ENCODE measurements around the gene DRC7.
"Not testable (repeated sequence)": the region's sequence is repeated elsewhere in the genome, so short reads cannot be mapped to it uniquely, and the experiment has no call there.

DRC7 gene

DNA sequence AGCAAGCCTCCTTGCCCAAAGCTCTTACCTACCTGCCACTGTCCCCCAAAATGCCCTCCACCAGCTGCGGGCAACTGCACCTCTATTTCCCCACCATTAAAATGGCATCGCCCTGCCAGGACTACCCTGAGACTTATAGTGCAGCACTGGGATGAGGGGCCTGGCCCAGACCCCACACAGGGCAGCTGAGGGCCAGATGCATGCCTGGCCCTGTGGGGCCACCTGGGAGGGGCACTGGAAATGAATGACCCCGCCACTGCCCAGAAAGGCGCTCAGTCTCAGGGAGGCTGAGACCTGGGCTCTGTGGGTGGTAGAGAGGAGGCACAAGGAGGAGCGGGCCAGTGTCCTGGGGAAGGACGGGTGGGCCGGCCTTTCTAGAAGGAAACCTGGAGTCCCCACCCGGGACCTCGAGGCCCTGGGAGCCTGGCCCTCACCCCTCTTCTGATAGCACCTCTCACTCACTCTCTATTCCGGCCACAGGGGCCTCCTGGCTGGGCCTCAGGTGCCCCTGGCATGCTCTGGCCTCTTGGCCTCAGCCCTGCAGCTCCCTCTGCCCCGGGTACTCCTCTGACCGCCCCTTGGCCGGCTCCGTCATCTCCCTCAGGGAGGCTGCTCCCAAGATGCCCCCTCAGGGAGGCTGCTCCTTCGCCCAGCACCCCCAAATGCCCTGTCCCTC is 67.9 kb downstream of the DRC7 start:
- no peak for DNase-seq (ENCODE audit: low read depth, low spot score)

DNA sequence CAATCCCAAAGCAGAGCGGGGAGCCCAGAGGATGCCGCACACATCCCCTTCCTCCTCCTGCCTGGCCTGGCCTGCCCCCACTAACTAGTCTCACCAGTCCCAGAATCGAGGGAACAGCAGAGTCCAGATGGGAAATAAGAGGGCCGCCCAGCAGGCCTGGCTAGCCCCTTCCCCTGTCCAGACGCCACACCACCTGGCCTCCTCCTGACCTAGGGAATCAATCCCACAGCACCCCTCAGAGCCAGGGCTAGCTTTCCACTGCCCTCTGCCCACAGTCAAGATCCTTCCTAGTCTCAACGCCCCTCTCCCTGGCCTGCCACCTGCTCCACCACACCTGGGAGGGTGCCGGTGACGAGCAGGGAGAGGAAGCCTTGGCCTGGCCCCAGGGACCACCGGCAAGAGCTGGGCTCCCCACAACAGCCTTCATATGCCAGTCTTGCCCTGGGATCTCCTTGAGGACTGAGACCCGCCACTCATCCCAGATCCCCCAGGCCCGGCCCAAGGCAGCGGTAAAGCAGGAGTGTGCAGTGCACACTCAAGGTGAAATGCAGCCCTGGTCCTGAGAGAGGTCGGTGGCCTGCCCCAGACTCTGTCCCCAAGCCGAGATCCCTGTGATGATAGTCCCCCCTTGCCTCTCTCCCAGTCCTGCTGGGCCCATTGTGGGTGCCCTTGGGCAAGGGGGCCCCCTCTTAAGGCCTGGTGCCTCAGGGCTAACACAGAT is 68.8 kb downstream of the DRC7 start:
- DNase-seq (ENCODE audit: low read depth, low spot score), result no peak

DNA sequence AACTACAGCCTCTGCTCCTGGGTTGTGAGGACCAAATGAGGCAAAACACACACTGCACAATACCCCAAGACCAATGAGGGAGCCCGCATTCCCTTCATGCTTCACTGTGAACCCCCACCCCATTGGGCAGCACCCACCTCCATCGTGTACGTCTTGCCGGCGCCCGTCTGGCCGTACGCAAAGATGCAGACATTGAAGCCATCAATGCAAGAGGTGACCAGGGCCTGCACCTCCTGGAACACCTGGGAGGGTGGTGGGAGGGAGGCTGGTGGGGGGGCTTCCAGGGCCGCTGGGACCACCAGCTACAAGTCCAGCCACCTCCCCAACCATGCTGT is 69.4 kb downstream of the DRC7 start:
- no peak for DNase-seq (ENCODE audit: low read depth, low spot score)

DNA sequence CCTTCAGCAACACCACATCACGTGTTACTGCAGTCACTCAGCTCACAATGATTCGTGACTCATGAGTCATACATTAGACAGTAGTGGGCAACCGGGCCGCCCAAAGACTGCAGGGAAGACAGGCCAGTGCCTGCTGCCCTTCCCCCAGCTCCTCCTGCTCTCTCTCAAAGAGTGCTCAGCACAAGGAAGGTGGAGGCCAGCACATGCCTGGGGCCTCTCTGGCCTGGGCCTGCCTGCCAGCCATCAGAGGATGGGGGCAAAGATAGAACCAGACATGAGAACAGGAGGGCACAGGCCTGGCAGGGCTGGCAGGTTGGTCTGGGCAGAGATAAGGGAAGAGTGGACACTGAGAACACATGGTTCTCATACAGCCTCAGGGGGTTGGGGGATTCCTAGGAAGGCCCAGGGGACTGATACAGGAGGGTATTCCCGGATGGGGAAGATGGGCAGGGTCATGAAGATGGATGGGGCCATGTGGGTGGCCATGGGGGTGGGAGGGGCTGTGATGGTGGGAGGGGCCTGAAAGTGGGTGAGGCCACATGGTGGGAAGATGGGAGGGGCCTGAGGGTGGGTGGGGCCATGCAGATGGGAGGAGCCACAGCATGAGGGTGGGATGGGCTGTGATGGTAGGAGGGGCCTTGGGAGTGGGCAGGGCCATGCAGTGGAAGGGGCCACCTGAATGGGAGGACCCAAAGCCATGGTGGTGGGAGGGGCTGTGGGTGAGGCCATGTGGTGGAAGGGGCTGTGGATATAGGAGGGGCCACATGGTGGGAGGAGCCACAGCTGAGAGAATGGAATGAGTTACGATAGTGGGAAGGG is 69.9 kb downstream of the DRC7 start:
- no peak for DNase-seq (ENCODE audit: low read depth, low spot score)

DNA sequence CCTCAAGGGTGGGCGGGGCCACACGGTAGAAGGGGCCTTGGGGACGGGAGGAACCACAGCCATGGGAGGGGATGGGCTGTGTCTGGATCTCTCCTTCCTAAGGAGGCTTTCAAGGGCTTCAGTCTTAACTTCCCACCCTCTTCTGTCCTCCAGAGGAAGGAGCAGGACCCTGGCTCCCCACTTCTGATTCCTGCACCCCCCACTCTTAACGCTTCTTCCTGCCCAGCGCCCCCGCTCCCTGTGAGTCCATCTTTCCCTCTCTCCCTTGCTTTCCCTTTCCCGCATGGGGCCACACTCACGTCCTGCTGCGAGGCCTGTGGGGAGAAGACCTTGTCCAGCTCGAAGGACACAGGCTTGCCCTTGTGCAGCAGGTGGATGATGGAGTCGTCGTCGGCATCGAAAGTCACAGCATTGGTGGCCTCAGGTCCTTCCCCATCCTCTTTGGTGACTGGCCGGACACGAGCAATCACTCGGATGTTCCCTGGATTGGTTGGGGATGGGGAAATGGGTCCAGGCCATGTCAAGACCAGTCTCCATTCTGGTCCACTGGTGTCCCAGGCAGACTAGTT is 70.6 kb downstream of the DRC7 start:
- no peak for DNase-seq (ENCODE audit: low read depth, low spot score)

DNA sequence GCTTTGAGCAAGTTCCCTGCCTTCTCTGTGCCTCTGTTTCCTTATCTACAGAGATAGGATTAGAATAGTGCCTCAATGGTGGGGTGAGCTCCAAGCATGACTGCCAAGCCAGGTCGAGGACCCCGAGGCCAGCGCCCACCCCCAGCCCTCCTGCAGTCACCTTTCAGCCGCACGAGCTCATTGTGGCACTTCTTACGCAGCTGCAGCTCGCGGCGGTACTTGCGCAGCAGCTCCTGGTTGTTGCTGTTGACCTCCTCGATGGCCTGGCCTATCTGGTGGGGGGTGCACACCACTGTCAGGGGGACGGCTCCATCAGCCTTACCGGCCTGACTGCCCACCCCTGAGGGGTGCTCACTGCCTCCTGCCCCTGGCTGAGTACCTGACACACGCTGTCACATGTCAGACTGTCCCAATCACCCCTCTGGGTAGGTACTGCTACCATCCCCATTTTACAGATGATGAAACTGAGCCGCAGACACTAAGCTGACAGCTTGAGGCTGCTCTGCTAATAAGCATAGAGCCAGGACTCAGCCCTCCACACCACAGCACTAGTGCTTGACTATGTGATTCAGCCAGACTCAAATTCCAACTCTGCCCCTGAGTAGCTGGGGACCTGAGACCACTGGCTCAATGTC is 72.2 kb downstream of the DRC7 start:
- no peak for DNase-seq (ENCODE audit: low read depth, low spot score)

DNA sequence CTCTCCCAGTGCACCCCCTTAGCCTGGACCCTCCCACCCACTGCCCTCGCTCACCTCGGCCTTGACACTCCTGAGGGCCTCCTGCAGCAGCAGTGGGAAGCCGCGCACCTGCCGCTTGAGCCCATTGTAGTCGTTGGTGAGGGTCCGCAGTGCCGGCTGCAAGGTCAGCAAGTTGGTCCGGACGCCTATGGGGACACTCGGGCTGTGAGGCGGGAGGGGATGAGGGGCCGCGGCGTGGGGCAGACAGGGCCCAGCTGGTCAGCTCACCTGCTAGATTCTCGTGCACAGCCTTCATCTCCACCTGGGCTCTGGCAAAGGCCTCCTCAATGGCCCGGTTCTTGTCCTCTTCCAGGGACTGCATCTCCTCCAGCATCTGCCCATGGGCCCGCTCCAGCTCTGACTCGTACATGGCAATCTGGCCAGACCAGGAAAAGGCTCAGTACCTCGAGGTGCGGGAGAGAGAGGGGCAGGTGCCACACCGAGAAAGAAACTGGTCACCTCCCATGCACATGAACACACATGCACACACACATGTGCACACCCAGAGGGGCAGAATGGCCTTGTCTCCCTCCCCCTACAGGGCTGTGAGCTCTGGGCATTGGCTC is 75.0 kb downstream of the DRC7 start:
- no peak for DNase-seq (ENCODE audit: low read depth, low spot score)

DNA sequence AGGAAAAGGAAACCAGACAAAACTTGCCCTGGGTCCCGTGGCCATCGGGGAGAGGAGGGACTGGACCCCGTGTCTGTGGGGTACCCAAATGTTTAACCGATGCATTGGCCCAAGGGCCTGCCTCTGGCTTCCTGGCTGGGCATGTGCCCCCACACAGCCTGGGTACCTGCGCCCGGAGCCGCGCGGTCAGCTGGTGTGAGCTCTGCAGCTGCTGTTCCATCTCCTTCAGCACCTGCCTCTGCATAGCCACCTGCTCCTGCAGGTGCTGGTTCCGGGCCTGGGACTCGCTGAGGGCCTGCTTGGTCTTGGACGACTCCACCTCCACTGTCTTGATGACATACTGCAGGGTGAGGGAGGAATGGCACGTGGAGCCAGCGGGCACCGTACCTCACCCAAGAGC is 75.8 kb downstream of the DRC7 start:
- DNase-seq (ENCODE audit: low read depth, low spot score), result no peak

DNA sequence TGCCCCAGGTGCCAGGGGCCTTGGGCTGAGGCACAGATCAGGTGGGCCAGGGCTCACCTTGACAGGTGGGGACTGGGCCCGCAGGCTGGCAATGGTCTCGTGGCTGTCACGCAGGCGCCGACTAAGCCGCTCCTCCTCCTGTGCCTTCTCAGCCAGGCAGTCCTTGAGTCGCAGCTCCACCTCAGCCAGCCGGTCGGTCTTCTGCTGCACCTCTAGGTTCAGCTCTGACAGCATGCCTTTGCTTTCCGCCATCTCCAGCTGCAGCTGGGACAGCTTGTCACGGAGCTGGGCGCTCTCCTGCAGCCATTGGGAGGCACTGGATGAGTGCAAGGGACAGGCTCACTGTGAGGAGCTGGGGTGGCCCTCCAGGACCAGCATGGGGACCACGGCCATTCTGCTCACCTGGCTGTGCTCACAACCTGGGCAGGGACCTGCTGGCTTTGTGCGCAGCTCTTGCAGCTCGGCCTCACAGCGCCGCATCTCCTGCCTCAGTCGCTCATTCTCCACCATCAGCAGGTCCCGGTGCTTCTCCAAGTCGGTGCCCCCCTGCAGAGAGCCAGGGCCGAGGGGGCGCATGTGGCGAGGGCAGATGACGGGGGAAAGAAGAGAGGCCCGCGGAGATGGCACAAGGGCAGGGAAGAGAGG is 76.7 kb downstream of the DRC7 start:
- no peak for DNase-seq (ENCODE audit: low read depth, low spot score)

DNA sequence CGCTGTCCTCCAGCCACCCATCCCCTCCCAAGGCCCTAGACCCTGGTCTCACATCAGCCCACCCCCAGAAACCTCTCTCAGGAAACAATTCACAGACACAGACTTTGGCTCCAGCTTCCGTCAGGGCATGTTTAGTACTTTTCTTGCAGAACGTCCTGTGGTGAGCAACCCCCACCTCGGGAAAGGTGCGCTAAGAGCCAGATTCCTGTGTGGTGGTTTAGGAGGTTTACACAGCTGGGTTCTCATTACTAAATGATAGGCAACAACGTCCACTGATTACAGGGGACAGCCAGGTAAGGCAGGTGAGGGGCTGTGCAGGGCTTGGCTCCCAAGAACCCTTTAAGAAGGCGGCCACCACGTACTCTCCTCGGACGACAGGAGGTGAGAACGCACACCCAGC is 78.4 kb downstream of the DRC7 start:
- no peak for DNase-seq (ENCODE audit: low read depth, low spot score)

DNA sequence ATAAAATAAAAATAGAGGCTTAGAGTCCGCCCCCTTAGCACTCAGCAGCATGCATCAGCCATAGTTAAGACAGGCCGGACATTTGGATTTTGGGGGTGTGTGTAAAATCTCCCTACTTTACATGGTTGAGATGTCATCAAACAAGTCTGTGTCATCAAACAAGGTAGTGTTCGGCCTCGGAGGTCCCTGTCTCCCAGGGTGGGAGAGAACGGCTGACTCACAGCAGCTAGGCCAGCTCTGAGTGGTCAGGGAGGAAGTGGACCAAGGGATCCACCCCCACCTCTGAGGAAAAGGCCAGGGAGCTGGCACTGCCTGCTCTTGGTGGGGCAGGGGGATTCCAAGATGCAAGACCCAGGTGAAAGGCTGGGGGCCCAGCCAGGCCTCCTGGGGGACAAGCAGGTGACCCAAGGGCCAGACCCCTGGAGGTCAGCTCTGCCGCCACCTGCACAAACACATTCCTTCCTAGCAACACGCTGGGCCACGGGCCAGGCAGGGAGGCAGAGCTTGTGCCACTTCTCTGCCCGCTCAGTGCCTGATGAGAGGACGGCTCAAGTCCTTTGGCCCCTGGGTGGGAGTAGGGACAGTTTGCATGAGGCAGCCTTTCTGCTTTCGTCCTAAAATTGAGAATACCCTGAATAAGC is 79.2 kb downstream of the DRC7 start:
- no peak for DNase-seq (ENCODE audit: low read depth, low spot score)

DNA sequence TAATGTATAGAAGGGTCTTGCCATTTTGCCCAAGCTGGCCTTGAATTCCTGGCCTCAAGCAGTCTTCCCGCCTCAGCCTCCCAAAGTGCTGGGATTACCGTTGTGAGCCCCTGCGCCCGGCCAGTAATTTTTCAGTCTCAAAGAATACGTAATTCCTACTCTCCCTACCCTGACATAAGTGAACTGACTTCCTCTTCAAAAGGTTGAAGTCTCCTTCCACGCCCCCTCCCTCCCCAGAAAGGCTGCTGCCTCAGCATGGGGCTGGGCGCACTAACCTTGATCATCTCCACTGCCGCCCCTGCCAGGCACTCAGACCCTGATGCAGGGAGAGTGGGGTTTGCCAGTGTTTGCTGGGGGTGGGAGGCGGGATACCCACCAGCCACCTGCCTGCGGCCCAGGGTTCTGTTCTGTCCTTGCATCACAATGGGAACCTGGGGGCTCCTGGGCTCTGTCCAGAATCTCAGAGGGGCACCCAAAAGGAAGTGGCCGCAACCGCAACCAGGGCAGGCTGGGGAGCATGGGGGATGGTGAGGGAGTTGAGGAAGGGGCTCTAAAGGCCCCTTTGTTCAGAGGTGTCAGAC is 80.2 kb downstream of the DRC7 start:
- DNase-seq (ENCODE audit: low read depth, low spot score), result no peak

DNA sequence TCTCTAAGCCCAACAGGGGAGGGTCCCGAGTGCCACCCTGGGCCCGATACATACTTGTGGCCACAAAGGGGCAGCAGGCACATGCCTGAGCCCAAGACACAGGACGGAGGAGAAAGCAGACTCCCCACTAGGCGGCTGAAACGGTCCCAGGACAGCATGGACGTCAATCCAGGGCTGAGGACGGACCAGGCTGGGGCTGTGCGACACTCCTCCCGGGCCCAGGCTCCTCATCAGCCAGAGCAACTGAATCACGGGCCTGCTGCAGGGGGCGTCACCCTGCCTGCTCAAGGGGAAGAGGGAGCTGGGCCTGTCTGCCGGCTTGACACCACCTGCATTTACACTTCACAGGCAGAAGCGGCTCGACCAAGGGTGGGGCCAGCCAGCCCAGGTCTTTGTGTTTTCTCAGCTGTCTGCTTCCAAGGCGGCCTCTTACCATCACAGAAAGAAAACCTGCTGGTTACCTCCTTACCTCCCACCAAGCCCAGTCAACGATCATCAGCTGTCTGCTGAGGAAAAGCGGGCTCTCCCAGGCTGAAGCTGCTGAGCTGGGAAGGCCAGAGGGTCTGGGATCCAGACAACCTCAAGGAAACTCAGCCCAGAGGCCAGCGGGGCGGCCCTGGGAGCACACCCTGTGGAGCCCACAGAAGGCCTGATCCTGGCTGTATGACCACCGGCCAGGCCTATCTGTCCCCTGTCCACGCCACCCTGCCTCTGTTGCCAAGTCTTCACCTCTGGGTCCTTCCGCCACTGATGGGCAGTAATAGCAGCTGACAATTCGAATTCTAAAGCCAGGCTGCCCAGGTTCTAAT is 81.3 kb downstream of the DRC7 start:
- DNase-seq (ENCODE audit: low read depth, low spot score), result no peak

DNA sequence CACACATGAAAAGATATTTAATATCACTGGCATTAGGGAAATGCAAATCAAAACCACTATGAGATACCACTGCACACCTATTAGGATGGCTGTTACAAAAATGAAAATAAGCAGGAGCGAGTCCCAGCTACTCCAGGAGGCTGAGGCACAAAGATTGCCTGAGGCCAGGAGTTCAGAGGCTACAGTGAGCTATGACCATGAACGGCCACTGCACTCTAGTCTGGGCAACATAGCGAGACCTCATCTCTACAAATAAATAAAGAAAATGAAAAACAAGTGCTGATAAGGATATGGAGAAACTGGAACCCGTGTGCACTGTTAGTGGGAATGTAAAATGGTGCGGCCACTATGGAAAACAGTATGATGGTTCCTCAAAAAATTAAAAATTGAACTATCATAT is 84.1 kb downstream of the DRC7 start:
- DNase-seq (ENCODE audit: low read depth, low spot score), result no peak

DNA sequence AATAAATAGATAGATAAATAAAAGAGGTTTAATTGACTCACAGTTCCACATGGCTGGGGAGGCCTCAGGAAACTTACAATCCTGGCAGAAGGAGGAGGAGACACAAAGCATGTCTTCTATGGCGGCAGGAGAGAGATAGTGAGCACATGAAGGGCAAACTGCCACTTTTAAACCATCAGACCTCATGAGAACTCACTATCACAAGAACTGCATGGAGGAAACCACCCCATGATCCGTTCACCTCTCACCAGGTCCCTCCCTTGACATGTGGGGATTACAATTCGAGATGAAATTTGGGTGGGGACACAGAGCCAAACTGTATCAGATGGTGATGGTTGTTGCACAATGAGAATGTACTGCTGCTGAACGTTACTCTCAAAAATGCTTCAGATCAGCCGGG is 85.2 kb downstream of the DRC7 start:
- not testable (repeated sequence) for DNase-seq (ENCODE audit: low read depth, low spot score)

DNA sequence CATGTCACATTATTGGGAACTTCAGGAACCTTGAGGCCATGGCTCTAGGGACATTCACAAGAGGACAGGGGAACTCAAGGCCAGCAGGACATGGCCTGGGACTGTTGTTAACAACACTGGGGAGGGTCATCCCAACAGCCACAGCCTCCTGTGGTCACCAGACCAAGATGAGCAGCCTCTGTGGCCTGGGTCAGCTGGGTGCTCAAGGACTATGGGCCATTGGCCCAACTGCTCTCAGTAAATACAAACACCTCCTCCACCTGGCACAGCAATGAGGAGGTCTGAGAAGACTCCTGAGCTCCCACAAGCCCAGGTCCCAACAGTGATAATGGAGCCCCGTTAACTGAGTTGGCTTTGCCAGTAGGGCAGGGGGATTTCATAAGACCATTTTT is 86.7 kb downstream of the DRC7 start:
- no peak for DNase-seq (ENCODE audit: low read depth, low spot score)

All from activated CD4-positive, CD25-positive, alpha-beta regulatory T cell treated with anti-CD3 and anti-CD28 coated beads, Interleukin-2, amount 50 U/mL, for 16 hours (primary cell).